Measurements from ENCODE around the gene LRCH1.
"Not testable (repeated sequence)": the region's sequence is repeated elsewhere in the genome, so short reads cannot be mapped to it uniquely, and the experiment has no call there.

LRCH1 gene

DNA sequence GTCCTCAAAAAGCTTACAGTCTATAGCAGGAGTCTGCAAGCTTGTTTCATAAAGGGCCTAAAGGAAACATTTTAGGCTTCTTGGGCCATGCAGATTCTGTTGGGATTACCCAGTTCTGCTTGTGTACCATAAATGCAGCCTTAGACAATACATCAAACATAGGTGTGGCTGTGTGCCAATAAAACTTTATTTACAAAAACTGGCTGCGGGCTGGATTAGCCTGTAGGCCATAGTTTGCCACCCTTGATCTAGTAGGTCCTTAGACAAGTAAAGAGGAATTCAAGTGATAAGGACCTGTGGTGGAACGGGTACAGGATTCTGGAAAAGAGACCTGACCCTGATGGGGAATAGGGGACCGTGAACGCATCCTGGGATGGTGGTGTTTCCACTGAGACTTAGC is 192.1 kb downstream of the LRCH1 start:
- in situ Hi-C loops (cut with HindIII; ENCODE audit: low sequenced_read_pairs) = no loop called here

DNA sequence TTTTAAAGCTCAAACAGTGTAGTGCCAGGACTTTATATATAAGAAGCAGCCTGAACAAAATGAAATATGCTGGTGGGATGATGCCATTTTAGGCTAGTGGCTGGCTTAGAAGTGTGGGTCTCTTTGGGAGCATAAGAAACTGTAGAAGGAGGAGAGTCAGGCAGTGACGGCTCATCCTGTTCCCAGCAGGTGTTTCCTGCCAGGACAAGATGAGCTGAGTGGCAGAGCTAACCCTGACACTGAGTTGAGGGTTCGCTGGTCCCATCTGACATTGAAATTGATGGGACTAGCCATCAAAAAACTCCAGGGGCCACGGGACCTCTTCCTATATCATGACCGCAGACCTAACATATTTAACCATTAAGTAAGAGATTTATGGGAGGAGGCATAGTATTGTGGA is 192.7 kb downstream of the LRCH1 start:
- in situ Hi-C loops (cut with HindIII; ENCODE audit: low sequenced_read_pairs) = no loop called here

DNA sequence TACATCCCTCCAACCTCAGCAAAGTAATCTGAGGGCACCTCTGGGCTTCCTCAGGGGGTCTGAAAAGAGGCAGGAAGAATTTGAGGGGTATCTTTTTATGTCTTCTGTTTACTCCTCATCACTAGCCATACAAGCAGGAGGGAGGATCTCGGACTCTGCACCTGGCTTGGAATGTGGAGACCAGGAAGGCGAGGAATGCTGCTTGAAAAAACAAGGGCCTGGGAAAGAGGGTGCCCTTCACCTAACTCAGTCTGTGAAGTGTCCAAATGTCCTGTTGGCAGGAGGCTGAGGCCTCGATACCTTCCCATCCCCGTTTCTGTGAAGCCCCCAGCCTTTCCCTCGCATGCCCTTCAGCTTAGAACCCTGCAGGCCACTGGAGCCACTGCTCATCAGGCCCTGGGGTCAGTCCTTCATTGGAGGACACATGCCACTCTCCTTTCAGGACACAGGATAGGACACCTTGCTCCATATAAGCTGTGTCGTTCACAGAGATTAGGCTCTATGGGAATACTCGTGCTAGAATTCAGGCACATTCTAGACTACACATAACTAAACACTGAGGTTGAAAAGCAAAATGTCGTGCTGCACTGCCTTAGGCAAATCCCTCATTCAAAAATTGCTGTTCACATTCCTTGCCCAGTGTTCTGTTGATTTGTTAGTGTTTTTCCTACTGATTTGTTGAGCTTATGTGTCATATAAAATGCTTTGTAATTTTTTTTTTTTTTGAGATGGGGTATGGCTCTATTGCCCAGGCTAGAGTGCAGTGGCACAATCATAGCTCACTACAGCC is 194.3 kb downstream of the LRCH1 start:
- in situ Hi-C loops (cut with HindIII; ENCODE audit: low sequenced_read_pairs) = no loop called here

DNA sequence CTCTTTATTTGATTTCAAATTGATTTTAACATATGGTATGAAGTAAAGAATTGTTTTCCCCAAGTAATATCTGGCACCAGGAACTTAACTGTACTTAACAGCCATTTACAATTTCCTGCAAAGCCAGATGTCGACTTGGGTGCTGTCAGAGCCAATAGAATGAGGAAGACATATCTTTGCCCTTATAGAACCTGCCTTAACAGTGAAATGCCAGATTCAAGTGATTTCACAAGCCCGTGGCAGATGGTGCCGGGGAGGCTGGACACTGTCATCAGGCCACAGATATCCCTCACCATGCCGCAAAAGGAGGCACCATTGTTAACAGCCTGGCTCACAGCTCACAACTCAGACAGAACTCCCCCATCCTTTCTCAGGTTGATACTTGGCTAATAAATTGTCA is 195.3 kb downstream of the LRCH1 start:
- in situ Hi-C loops (cut with HindIII; ENCODE audit: low sequenced_read_pairs) = no loop called here

DNA sequence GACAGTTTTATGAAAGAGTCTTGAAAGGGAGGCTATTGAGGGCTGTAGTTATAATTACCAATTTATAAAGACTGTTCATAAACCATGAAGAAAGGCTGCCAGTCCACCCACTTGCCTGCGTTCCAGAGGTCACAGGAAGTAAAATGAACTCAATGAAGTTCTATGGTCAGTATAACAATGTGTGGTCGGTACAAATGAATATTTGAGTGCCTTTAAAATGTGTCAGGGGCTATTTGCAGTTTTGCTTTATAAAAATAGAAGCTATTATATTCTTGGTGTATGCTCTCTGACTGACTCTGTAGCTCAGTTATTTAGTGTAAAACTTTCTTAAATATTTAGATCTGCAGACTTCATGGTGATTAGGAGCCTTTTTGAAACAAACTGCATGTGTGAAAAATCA is 197.0 kb downstream of the LRCH1 start:
- in situ Hi-C loops (cut with HindIII; ENCODE audit: low sequenced_read_pairs) = no loop called here

DNA sequence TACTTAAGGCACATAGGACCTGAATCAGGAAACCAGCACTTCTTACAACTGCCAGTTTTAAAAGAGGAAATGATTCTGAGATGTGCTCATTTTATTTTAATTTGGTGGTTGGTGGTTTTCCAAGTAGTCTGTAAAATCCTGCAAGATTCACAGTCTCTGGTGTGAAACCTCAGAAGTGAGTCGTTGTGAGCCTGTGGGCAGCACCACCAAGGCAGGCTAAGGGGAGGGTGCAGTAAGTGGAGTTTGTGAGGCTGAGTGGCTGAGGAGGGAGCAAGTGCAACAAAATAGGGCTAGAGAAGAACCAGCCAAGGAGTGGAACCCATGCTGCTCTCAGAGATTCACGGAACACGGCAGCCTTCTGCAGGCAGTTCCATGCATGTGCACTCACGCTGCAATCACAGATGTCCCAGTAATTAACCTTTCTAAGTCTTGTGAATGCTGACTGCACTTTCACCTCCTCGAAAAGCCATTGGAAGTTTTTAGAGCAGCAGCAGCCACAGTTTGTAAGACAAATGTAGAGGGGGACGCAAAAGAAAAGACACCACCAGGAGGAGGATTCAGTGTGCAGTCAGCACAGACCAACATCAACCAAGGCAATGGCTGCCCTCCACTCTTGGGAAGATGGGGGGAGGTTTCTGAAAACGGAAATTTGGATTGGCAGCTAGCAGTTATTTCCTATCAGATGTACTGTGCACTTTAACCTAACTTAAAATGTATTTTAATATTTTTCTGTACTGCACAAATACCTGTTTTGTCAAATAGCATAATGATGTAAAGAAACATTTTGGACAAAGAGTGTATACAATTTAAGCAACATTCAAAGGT is 199.1 kb downstream of the LRCH1 start:
- in situ Hi-C loops (cut with HindIII; ENCODE audit: low sequenced_read_pairs) = no loop called here

DNA sequence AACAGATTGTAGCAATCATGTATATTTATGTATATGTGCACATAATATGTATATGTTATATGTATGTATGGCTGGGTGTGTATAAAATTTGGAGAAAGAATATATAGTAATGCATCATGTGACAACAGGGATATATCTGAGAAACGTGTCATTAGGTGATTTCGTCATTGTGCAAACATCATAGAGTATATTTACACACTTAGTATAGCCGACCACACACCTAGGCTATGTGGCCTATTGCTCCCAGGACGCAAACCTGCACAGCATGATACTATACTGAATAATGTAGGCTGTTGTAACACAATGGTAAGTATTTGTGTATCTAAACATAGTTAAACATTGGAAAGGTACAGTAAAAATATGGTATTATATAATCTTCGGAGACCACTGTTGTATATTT is 200.2 kb downstream of the LRCH1 start:
- in situ Hi-C loops (cut with HindIII; ENCODE audit: low sequenced_read_pairs) = no loop called here

DNA sequence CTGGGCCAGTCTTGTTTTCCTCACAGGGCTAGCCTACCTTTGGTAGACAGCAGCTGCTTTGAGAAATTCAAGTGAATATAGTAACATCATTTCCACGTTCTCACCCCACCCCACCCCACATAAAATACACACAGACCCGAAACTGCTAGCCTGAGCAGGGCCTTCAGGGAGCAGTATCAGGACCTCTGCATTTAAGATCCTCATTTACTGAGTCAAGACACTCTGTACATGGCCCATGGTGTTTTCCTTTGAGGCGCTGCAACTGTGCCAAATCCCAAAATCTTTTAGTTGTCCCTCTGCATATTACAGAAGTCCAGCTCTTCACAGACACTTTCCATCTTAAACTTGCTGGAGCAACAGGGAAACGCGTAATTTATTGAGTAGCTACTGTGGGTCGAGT is 200.9 kb downstream of the LRCH1 start:
- in situ Hi-C loops (cut with HindIII; ENCODE audit: low sequenced_read_pairs) = no loop called here

DNA sequence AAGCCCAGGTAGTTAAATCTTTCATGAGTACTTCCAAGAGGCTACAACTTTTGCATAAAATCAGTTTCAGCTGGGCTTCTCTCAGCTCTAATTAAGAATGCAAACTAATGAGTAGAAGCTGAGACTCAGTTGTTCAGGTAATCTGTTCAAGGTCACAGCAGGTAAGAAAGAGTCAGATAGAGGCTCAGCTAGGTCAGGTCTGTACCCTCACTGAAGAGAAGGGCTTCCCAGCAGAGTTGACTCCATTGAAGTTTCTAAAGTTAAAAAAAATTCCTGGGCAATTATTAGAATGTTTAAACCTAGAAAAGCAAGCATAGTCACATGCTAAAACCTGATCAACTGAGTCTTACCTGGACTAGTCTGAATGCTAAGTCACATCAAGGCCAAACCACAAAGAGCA is 201.8 kb downstream of the LRCH1 start:
- in situ Hi-C loops (cut with HindIII; ENCODE audit: low sequenced_read_pairs) = no loop called here

DNA sequence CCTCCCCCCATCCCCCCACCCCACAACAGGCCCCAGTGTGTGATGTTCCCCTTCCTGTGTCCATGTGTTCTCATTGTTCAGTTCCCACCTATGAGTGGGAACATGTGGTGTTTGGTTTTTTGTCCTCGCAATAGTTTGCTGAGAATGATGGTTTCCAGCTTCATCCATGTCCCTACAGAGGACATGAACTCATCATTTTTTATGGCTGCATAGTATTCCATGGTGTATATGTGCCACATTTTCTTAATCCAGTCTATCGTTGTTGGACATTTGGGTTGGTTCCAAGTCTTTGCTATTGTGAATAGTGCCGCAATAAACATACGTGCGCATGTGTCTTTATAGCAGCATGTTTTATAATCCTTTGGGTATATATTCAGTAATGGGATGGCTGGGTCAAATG is 202.5 kb downstream of the LRCH1 start:
- in situ Hi-C loops (cut with HindIII; ENCODE audit: low sequenced_read_pairs) = not testable (repeated sequence)

DNA sequence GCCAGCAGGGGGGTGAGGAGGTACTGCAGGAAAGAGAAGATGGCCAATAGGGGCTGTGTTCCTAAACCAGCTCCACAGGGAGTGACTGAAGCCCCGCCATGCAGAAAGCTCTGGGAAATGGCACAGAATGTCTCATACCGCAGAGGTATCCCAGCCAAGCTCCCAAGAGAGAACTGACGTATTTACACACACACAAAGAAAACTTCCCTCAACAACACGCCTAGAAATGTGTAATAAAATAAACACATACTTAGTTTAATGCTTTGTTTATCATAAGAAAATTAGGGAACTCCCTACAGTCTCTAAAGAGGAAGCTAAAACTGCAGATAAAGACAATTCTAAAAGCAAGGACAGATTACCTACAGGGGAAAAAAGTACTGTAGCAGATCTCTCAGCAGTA is 204.0 kb downstream of the LRCH1 start:
- in situ Hi-C loops (cut with HindIII; ENCODE audit: low sequenced_read_pairs) = no loop called here

DNA sequence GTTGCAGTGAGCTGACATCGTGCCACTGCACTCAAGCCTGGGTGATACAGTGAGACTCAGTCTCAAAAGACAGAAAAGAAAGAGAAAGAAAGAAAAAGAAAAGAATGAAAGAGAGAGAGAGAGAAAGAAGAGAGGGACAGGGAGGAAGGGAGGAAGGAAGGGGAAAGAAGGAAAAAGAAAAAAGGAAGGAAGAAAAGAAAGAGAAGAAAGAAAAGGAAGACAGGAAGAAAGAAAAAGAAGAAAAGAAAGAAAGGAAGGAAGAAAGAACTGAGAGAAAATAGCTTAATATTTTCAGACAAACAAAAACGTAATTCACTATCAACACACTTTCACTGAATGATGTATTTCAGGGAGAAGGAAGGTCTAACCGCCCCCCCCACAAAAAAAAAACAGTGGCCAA is 204.7 kb downstream of the LRCH1 start:
- in situ Hi-C loops (cut with HindIII; ENCODE audit: low sequenced_read_pairs) = no loop called here

DNA sequence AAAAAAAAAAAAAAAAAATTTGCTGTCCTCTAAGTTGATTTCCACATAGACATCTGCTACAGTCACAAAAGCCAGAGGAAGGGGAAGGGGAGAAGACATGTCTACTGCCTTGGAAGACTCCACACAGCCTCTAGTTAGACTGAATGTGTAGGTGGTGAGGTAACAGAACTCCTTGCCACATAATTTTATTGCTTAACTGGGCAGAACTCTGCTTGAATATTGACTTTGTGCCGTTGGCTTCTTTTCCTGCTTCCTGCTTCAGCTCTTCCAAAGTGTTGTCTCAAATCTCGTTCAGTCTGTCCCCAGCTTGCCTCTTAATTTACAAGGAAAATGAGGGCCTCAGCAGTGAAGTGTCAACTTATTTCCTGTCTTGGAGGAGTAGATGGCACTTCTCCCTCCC is 206.9 kb downstream of the LRCH1 start:
- in situ Hi-C loops (cut with HindIII; ENCODE audit: low sequenced_read_pairs) = no loop called here

DNA sequence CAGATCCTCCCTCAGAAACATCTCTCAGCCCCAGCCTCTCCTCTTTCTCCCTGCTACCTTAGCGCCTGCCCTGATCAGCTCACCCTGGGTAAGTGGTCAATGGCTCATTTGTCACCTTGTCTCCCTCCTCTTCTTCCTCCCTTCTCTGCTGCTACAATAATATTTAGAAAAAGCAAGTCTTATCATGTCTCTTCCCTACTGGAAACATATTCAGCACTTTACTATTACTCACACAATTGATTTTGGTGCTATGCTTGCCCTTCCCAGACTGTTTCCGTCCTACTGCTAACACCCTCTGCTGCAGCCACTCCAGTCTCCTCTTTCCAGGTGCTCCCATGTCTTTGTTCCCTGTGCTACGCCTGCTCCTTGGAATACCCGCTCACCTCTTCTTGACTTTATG is 208.2 kb downstream of the LRCH1 start:
- in situ Hi-C loops (cut with HindIII; ENCODE audit: low sequenced_read_pairs) = no loop called here

DNA sequence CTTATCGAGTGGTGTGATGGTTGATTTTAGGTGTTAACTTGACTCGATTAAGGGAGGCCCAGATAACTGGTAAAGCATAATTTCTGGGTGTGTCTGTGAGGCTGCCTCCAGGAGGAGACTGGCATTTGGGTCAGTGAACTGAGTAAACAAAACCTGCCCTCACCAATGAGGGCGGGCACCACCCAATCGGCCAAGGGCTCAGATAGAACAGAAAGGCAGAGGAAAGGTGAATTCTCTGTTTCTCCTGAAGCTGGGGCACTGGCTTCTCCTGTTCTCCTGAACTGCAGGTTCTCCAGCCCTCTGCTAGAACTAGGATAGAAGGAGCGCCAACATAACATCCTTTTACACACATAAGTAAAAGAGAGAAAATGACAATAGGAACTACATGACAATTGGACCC is 208.9 kb downstream of the LRCH1 start:
- in situ Hi-C loops (cut with HindIII; ENCODE audit: low sequenced_read_pairs) = no loop called here

DNA sequence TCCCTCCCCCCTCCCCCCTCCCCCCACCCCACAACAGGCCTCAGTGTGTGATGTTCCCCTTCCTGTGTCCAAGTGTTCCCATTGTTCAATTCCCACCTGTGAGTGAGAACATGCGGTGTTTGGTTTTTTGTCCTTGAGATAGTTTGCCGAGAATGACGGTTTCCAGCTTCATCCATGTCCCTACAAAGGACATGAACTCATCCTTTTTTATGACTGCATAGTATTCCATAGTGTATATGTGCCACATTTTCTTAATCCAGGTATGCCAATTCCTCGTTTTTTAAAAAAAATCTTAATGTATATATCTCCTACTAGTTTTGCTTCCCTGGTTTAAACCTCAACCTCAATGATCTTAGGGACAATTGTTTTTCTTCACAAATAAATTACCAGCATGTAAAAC is 217.0 kb downstream of the LRCH1 start:
- in situ Hi-C loops (cut with HindIII; ENCODE audit: low sequenced_read_pairs) = not testable (repeated sequence)

DNA sequence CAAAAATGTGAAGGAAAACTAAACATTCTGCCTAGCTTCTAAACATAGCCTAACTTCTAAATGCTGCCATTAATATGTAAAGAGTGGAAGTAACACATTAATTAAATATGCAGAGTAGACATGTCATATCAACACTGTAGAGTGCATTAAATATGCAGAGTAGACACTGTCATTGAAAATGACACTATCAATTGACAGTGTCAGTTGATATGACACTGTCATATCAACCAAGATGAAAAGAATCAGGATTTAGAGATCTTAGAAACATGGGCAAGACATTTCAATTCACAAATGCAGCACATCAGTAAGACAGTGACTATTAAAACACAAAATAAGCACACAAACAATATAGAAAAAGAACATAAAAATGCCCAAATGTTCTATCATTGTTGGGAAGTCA is 218.7 kb downstream of the LRCH1 start:
- in situ Hi-C loops (cut with HindIII; ENCODE audit: low sequenced_read_pairs) = no loop called here

DNA sequence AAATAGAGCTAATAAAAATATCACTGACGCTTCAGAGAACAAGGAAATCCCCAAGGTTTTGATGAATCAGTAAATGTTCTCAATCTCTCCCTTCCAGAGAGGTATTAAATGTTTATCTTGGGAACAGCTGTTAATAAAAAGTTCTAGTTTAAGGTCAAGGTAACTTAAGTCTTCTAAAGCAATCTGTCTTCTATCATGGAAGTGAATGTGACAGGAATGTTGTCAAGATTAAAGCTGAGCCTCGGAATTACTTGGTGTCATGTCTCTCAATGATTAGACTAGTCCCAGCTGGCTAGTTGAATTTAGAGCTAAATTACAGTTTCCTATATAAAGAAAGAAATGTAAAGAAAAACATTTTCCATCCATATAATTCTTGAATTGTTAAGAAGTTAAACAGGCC is 220.6 kb downstream of the LRCH1 start:
- in situ Hi-C loops (cut with HindIII; ENCODE audit: low sequenced_read_pairs) = no loop called here

DNA sequence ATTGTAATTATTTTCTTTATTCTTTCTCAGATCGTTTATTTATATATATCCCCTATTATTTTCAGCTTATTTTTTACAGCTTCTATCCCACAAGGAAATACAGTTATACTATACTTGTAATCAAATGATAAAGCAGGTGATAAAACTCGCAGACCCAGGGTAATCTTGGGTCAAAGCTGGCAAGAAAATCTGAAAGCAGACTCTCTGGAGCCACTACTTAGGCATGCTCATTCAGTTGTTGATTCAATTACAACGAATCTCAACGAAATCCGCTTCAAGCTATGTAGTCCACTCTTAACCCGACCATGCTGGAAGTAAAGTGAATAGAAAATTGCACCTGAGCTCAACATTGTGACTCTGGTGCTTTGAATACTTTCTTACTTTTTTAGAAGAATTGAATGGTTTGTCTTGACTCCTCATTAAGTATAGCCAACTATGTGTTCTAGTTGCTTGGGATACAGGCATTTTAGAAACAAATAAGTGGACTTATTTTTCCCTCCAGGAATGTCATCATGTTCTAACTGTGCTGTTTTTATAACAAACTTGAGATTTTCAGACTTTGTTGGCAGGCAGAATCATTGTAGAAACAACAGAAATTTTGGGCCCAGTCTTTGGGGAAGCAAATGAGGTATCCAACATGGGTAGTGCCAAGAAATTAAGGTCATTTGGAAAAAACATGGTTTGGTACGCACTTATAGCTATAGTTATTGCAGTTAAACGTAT is 222.6 kb downstream of the LRCH1 start:
- in situ Hi-C loops (cut with HindIII; ENCODE audit: low sequenced_read_pairs) = no loop called here

DNA sequence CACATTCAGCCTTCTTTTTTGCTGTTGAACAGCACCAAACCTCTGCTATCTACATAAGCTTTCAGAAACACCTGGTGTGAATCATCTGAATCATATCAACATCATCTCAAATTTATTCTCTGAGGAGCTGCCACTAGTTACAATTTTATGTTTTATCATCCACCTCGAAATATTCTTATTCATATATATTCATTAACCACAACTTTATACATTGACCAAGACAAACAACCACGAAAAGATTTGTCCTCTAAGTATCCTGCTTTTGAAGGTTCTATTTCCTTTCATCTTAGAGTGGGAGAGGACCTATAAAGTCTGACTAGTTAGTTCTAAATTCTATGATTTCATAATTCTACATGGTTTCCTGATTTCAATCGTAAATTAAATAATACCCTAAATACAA is 225.1 kb downstream of the LRCH1 start:
- in situ Hi-C loops (cut with HindIII; ENCODE audit: low sequenced_read_pairs) = no loop called here

DNA sequence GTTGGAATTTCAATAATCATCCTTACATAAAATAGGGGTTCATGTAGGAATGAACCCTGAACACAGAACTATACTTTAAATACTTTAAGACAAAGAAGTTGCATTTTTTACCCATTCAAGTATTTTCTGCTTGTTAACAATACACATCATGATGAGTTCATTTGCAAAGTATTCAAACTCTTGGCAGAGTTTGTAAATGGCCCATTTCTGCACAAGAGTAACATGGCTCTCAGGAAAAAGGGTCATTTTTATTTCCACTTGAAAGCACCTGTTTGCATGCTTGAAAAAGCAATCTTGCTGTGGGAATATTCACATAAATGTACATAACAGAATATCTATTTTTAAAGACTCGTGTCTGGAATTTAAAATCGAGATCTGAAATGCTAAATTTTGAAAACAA is 225.9 kb downstream of the LRCH1 start:
- in situ Hi-C loops (cut with HindIII; ENCODE audit: low sequenced_read_pairs) = no loop called here

DNA sequence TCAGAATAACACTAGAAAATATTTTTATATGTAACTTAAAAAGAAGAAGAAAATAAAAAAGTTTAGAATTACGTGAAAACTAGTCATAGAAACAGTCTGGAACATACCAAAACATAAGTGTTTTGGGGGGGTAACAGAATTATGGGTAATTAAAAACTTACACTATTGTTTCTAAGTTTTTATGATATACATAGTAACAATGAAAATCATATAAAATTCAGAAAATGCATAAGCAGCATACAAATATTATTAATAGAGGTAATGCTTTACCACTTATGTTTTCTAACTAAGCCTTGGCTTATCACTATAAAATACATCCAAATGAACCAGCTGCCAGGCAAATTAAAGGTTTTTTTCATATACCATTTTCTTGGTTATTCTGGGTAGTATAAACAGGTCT is 229.1 kb downstream of the LRCH1 start:
- in situ Hi-C loops (cut with HindIII; ENCODE audit: low sequenced_read_pairs) = no loop called here

Data from endothelial cell of hepatic sinusoid (primary cell).